ENCODE measurements around the gene WAC. TPM values are rescaled to one million over a fixed set of nuclear protein-coding genes. Genes with fewer than 3 reads are reported as not detected.

The WAC gene
- total and polyA plus RNA-seq, 2 of the 13 experiments (the other 11 are each of a cell fraction or from before 2014, with no cell fraction given): 69.1 to 96.2 TPM

- no peak for TF ChIP-seq THYN1 (CRISPR knock-in tag; IDR thresholded peaks at IDR 0.05; ENCODE audit: borderline replicate concordance, low read depth)
- no peak for TF ChIP-seq GATA4 (IDR thresholded peaks at IDR 0.05; ENCODE audit: borderline replicate concordance, low read depth)
- no peak for TF ChIP-seq ZNF740 (CRISPR knock-in tag; IDR thresholded peaks at IDR 0.05)
- no peak for TF ChIP-seq ZNF30 (CRISPR knock-in tag; IDR thresholded peaks at IDR 0.05)
- no peak for TF ChIP-seq ELF1 (CRISPR knock-in tag; IDR thresholded peaks at IDR 0.05)
- no peak for TF ChIP-seq ZNF333 (CRISPR knock-in tag; IDR thresholded peaks at IDR 0.05; ENCODE audit: borderline replicate concordance)
- no peak for TF ChIP-seq ZNF124 (CRISPR knock-in tag; IDR thresholded peaks at IDR 0.05)
- no peak for TF ChIP-seq HNF1A (IDR thresholded peaks at IDR 0.05; ENCODE audit: low read depth)
- TF ChIP-seq HNF1A (CRISPR knock-in tag; IDR thresholded peaks at IDR 0.05; ENCODE audit: borderline replicate concordance): no peak
- TF ChIP-seq ZNF800 (CRISPR knock-in tag; IDR thresholded peaks at IDR 0.05): no peak
- no peak for TF ChIP-seq ZFP36L1 (CRISPR knock-in tag; IDR thresholded peaks at IDR 0.05)
- no peak for TF ChIP-seq HOXA7 (CRISPR knock-in tag; IDR thresholded peaks at IDR 0.05)
- no peak for TF ChIP-seq MIER3 (CRISPR knock-in tag; IDR thresholded peaks at IDR 0.05; ENCODE audit: borderline replicate concordance)
- no peak for TF ChIP-seq PITX1 (CRISPR knock-in tag; IDR thresholded peaks at IDR 0.05)
- TF ChIP-seq BHLHE40 (IDR thresholded peaks at IDR 0.05; ENCODE audit: low read length): no peak
- no peak for TF ChIP-seq SMAD1 (CRISPR knock-in tag; IDR thresholded peaks at IDR 0.05; ENCODE audit: borderline replicate concordance, low read depth)
- TF ChIP-seq GTF3A (CRISPR knock-in tag; conservative IDR thresholded peaks at IDR 0.05): no peak
- no peak for TF ChIP-seq HMG20A (CRISPR knock-in tag; IDR thresholded peaks at IDR 0.05; ENCODE audit: borderline replicate concordance)
- TF ChIP-seq CBX5 (CRISPR knock-in tag; IDR thresholded peaks at IDR 0.05; ENCODE audit: borderline replicate concordance): no peak
- no peak for TF ChIP-seq NFE2L1 (CRISPR knock-in tag; IDR thresholded peaks at IDR 0.05; ENCODE audit: borderline replicate concordance)
- peak; percentile 33 to 70; a peak in 2 of 4 replicates for TF ChIP-seq HMGXB4 (CRISPR knock-in tag; IDR thresholded peaks at IDR 0.05; ENCODE audit: borderline replicate concordance in 1 of 2, low read depth in 1 of 2)
- TF ChIP-seq ZFAT (CRISPR knock-in tag; conservative IDR thresholded peaks at IDR 0.05): no peak
These were observed 820 bp downstream of the WAC start (continued) for GRCh38 chr10:28533571-28534304.
